Activated T-cell treated with anti-CD3 and anti-CD28 coated beads for 1 hour (primary cell): ENCODE results near the gene CENPQ.

Source experiments
- DNase-seq: peaks from one replicate; pipeline ENCODE4 v3.0.0-alpha.2; 2020; ENCODE audit warnings: low read depth

CENPQ gene

GRCh38 chr6:49506569-49507111 lies 43.5 kb downstream of the CENPQ start:
- no peak for DNase-seq

GRCh38 chr6:49509342-49509741 lies 46.2 kb downstream of the CENPQ start:
- DNase-seq: no peak

- DNase-seq: no peak
These were observed 50.2 kb downstream of the CENPQ start for GRCh38 chr6:49513153-49513989.

GRCh38 chr6:49514571-49515484 lies 51.7 kb downstream of the CENPQ start:
- DNase-seq: no peak

- DNase-seq: no peak
These were observed 52.4 kb downstream of the CENPQ start for GRCh38 chr6:49515485-49516146.

GRCh38 chr6:49516147-49516505 lies 53.0 kb downstream of the CENPQ start:
- no peak for DNase-seq

GRCh38 chr6:49517919-49518318 lies 54.7 kb downstream of the CENPQ start:
- no peak for DNase-seq

- DNase-seq: no peak
These were observed 56.5 kb downstream of the CENPQ start for GRCh38 chr6:49519660-49520059.

- DNase-seq: no peak
These were observed 59.8 kb downstream of the CENPQ start for GRCh38 chr6:49522710-49523593.

GRCh38 chr6:49523901-49524300 lies 60.7 kb downstream of the CENPQ start:
- no peak for DNase-seq

GRCh38 chr6:49524541-49524940 lies 61.4 kb downstream of the CENPQ start:
- no peak for DNase-seq

- DNase-seq: no peak
These were observed 63.4 kb downstream of the CENPQ start for GRCh38 chr6:49526598-49526997.

GRCh38 chr6:49527320-49527719 lies 64.2 kb downstream of the CENPQ start:
- no peak for DNase-seq

GRCh38 chr6:49528571-49528970 lies 65.4 kb downstream of the CENPQ start:
- no peak for DNase-seq

GRCh38 chr6:49530141-49530776 lies 67.1 kb downstream of the CENPQ start:
- DNase-seq: no peak

- DNase-seq: no peak
These were observed 68.8 kb downstream of the CENPQ start for GRCh38 chr6:49531774-49532569.

- no peak for DNase-seq
These were observed 72.6 kb downstream of the CENPQ start for GRCh38 chr6:49535795-49536194.

- no peak for DNase-seq
These were observed 75.9 kb downstream of the CENPQ start for GRCh38 chr6:49539102-49539501.

GRCh38 chr6:49540614-49541013 lies 77.4 kb downstream of the CENPQ start:
- DNase-seq: no peak

- no peak for DNase-seq
These were observed 78.1 kb downstream of the CENPQ start for GRCh38 chr6:49541210-49541724.
